Effector memory CD4-positive, alpha-beta T cell (primary cell): ENCODE data around the gene INSIG1.

Source experiments
- DNase-seq, 3 donors: peaks; one replicate each; pipeline ENCODE4 v3.0.0-alpha.2; 2020
- H3K27ac ChIP-seq: 2 replicates; pipeline ENCODE4 v1.7.0; 2013; ENCODE audit warnings: mild to moderate bottlenecking, low read length, moderate library complexity; ENCODE audit not compliant: insufficient read depth, poor library complexity, severe bottlenecking
- H3K27me3 ChIP-seq: replicated peaks from 2 replicates; pipeline ENCODE4 v1.7.0; 2013; ENCODE audit warnings: mild to moderate bottlenecking, low read length; ENCODE audit not compliant: insufficient read depth, control insufficient read depth, poor library complexity, severe bottlenecking
- H3K36me3 ChIP-seq: 2 replicates; pipeline ENCODE4 v1.7.0; 2013; ENCODE audit warnings: mild to moderate bottlenecking, low read length, moderate library complexity; ENCODE audit not compliant: control insufficient read depth, insufficient read depth
- H3K4me1 ChIP-seq: 2 replicates; pipeline ENCODE4 v1.7.0; 2013; ENCODE audit warnings: low read length, mild to moderate bottlenecking; ENCODE audit not compliant: control insufficient read depth, insufficient read depth, poor library complexity, severe bottlenecking
- H3K4me3 ChIP-seq: 2 replicates; pipeline ENCODE4 v1.7.0; 2013; ENCODE audit warnings: low read length, low read depth, mild to moderate bottlenecking; ENCODE audit not compliant: insufficient read depth, poor library complexity, severe bottlenecking
- H3K9me3 ChIP-seq: 2 replicates; pipeline ENCODE4 v1.7.0; 2013; ENCODE audit warnings: mild to moderate bottlenecking, low read length, moderate library complexity; ENCODE audit not compliant: control insufficient read depth

Gene INSIG1

DNA sequence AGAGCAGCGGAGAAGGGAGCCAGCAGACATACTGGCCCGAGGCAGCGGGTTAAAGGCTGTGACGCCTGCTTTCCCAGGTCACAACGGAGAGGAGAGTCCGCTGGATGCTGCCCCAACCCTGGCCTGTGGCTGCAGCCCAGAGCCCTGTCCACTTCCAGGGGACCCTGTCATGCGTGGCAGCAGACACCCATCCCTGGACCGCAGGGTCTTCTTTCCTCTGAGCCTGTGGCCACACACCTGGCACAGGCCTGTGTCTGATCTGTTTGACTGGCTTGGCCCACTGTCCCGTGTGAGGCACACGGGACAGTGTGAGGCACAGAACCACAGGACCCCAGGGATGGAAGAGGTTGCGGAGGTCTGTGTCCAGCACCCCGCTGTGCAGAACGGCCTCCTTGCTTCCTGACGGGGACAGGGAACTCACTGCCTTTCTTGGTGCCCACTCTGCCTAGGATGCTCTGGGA lies 42.4 kb downstream of the INSIG1 start:
- peaks cover 17% of the 10 kb centered on the region for H3K4me1 ChIP-seq
- peaks cover 4% of the 10 kb centered on the region for H3K27me3 ChIP-seq
- no peaks in the 10 kb centered on the region for H3K36me3 ChIP-seq
- no peak overlapping the region for H3K4me3 ChIP-seq
- DNase-seq = no peak
- H3K27ac ChIP-seq = no peak overlapping the region
- H3K9me3 ChIP-seq = no peaks in the 10 kb centered on the region

DNA sequence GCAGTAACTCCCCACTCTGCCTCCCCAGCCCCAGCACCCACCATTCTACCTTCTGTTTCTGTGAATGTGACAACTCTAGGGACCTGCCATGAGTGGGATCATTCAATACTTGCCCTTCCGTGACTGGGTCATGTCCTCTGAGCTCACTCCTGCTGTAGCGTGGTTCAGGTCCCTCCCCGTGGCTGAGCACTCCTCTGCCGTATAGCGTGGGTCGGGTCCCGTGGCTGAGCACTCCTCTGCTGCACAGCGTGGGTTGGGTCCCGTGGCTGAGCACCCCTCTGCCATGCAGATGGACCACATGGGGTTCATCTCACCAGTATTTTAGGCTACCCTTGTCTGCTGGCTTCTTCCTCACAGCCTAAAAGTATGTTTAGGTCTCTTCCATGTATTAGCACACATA lies 43.0 kb downstream of the INSIG1 start:
- no peaks in the 10 kb centered on the region for H3K9me3 ChIP-seq
- peaks cover 4% of the 10 kb centered on the region for H3K27me3 ChIP-seq
- no peak overlapping the region for H3K27ac ChIP-seq
- no peak overlapping the region for H3K4me3 ChIP-seq
- no peak for DNase-seq
- peaks cover 19% of the 10 kb centered on the region for H3K4me1 ChIP-seq
- H3K36me3 ChIP-seq = no peaks in the 10 kb centered on the region

DNA sequence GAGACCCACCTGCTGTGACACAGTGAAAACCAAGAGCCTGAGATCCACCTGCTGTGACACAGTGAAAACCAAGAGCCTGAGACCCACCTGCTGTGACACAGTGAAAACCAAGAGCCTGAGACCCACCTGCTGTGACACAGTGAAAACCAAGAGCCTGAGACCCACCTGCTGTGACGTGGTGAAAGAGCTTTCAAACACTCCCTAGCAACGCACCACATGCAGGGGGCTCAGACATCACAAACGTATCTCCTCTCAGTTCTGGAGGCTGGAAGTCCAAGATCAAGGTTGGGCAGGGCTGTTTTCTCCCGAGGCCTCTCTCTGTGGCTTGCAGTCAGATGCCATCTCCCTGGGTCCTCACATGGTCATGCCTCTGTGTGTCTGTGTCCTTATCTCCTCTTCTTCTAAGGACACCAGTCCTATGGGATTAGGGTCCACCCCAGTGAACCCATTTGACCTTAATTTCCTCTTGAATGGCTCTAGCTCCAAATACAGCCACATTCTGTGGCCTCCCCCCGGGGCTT lies 43.8 kb downstream of the INSIG1 start:
- Histone ChIP-seq H3K9me3 (no peaks in the 10 kb centered on the region), H3K27me3 (no peaks in the 10 kb centered on the region), H3K27ac (no peak overlapping the region), H3K4me3 (no peak overlapping the region), H3K36me3 (no peaks in the 10 kb centered on the region), H3K4me1 (peaks cover 19% of the 10 kb centered on the region)
- DNase-seq = no peak

GRCh38 chr7:155342313-155342712 lies 44.6 kb downstream of the INSIG1 start:
- no peak for DNase-seq
- Histone ChIP-seq H3K9me3 (no peaks in the 10 kb centered on the region), H3K27me3 (no peaks in the 10 kb centered on the region), H3K36me3 (no peaks in the 10 kb centered on the region), H3K4me1 (peaks cover 19% of the 10 kb centered on the region), H3K27ac (no peak overlapping the region), H3K4me3 (no peak overlapping the region)

DNA sequence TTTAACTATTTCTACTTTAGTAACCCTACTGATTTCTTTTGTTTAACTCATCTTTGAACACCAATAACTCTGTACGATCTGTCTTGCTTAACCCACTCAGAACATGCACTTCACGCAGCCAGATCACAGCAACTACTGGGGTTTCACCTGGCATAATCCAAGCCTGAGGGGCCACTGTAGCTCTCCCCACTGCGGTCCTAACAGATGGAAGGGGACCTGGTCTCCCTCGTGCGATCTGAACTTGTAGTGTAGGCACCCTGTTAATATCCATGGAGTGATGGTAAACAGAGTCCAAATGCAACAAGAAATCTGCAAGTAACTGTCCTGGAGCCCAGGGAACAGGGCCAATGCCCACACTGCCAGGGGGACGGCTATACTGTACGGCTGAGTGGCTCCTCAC lies 45.5 kb downstream of the INSIG1 start:
- H3K9me3 ChIP-seq = no peaks in the 10 kb centered on the region
- H3K4me3 ChIP-seq = no peak overlapping the region
- no peak for DNase-seq
- H3K4me1 ChIP-seq = peaks cover 19% of the 10 kb centered on the region
- no peaks in the 10 kb centered on the region for H3K27me3 ChIP-seq
- no peaks in the 10 kb centered on the region for H3K36me3 ChIP-seq
- H3K27ac ChIP-seq = no peak overlapping the region

- peaks cover 19% of the 10 kb centered on the region for H3K4me1 ChIP-seq
- H3K36me3 ChIP-seq = no peaks in the 10 kb centered on the region
- DNase-seq = no peak
- H3K27ac ChIP-seq = no peak overlapping the region
- H3K4me3 ChIP-seq = no peak overlapping the region
- H3K27me3 ChIP-seq = no peaks in the 10 kb centered on the region
- H3K9me3 ChIP-seq = no peaks in the 10 kb centered on the region
These were observed 46.0 kb downstream of the INSIG1 start for GRCh38 chr7:155343661-155344121.

GRCh38 chr7:155344270-155344617 lies 46.6 kb downstream of the INSIG1 start:
- H3K36me3 ChIP-seq = no peaks in the 10 kb centered on the region
- no peaks in the 10 kb centered on the region for H3K27me3 ChIP-seq
- peaks cover 13% of the 10 kb centered on the region for H3K4me1 ChIP-seq
- DNase-seq = no peak
- H3K9me3 ChIP-seq = no peaks in the 10 kb centered on the region
- no peak overlapping the region for H3K27ac ChIP-seq
- peak overlapping the region; percentile 48 for H3K4me3 ChIP-seq

DNA sequence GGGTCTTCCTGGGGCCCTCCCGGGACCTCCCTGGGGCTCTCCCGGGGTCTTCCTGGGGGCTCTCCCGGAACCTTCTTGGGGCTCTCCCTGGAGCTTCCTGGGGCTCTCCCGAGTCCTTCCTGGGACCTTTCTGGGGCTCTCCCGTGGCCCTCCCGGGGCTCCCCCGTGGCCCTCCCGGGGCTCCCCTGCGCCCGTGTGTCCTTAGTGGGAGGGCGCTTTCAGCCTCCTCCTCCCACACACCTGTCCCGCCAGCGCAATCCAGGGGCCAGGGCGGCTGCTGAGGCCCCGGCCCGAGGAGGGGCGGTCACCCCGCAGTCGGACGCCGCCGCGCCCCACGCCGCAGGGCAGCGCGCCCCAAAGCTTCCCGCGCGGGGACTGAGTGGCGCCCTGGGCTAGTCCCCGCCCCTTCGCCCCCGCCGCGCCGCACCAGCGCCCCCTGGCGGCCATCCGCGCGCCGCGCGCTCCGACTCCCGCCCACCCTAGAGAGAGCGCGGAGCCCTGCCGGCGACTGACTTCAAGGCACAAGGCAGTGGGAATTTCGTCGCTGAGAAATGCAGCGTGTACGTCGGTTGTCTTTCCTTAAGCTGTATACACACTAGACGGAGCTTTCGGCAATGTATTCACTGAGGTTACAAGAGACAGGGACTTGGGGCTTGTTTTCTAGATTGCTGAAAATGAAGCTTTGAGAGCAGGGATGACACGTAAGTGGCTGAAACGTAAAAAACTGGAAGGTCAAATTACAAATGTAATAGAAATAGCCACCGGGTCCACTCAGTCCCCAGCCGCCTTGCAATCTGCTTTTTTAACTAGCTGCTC lies 47.1 kb downstream of the INSIG1 start:
- DNase-seq = peak; percentile 71 to 75 (median 74)
- Histone ChIP-seq H3K36me3 (no peaks in the 10 kb centered on the region), H3K9me3 (no peaks in the 10 kb centered on the region), H3K4me1 (peaks cover 10% of the 10 kb centered on the region), H3K4me3 (peak overlapping the region; percentile 48), H3K27ac (no peak overlapping the region), H3K27me3 (peaks cover 4% of the 10 kb centered on the region)

- Histone ChIP-seq H3K9me3 (no peaks in the 10 kb centered on the region), H3K27ac (no peak overlapping the region), H3K4me3 (no peak overlapping the region), H3K27me3 (peaks cover 4% of the 10 kb centered on the region), H3K36me3 (no peaks in the 10 kb centered on the region), H3K4me1 (peaks cover 10% of the 10 kb centered on the region)
- DNase-seq = no peak
These were observed 47.8 kb downstream of the INSIG1 start for GRCh38 chr7:155345490-155345889.

DNA sequence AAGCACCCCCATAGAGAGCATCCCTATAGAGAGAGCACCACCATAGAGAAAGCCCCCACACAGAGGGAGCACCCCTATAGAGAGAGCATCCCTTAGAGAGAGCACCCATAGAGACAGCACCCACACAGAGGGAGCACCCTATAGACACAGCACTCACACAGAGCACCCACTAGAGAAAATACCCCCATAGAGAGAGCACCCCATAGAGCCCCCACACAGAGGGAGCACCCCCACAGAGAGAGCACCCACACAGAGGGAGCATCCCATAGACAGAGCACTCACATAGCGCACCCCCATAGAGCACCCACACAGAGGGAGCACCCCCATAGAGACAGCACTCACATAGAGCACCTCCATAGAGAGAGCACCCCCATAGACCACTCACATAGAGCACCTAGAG lies 48.6 kb downstream of the INSIG1 start:
- peaks cover 4% of the 10 kb centered on the region for H3K27me3 ChIP-seq
- peaks cover 10% of the 10 kb centered on the region for H3K4me1 ChIP-seq
- no peaks in the 10 kb centered on the region for H3K9me3 ChIP-seq
- H3K36me3 ChIP-seq = no peaks in the 10 kb centered on the region
- no peak overlapping the region for H3K4me3 ChIP-seq
- no peak for DNase-seq
- H3K27ac ChIP-seq = no peak overlapping the region
